ENCODE measurements around the gene LAMP1. TPM values are rescaled to one million over a fixed set of nuclear protein-coding genes. Genes with fewer than 3 reads are reported as not detected.

LAMP1 gene
- total RNA-seq, 1 experiment from 2014 or later, result 110 TPM

DNA sequence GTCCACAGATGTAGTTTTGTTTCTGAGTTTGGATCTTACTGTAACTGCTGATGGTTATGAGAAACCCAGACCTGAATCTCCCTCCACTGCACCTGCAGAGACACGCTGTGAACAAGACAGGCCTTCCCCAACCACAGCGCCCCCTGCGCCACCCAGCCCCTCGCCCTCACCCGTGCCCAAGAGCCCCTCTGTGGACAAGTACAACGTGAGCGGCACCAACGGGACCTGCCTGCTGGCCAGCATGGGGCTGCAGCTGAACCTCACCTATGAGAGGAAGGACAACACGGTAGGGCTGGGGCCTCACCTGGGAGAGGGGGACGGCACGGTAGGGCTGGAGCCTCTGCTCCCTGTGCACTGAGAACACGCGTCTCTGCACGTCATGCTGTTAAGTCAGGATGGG is 22.3 kb downstream of the LAMP1 start:
- DNase-seq (no peak), ATAC-seq (no peak)
- H3K4me3 ChIP-seq (ENCODE audit: low read length), result no peak overlapping the region
- no peaks in the 10 kb centered on the region for H3F3A ChIP-seq (ENCODE audit: low read length, unreplicated experiment)
- H3K4me1 ChIP-seq (ENCODE audit: insufficient read depth, low read length), result no peaks in the 10 kb centered on the region
- H3K9me2 ChIP-seq (replicated peaks; ENCODE audit: low read length), result no peaks in the 10 kb centered on the region
- POLR2A ChIA-PET (ENCODE audit: unreplicated experiment), result no interaction called here
- no peak overlapping the region for H2AFZ ChIP-seq (ENCODE audit: low read length)
- intact Hi-C loops (cut with micrococcal nuclease), result no loop called here
- BruUV-seq (replicated peaks), result no TSS peak
- no peak overlapping the region for H3K4me2 ChIP-seq (ENCODE audit: low read length)
- H3K36me3 ChIP-seq (ENCODE audit: low read depth, low read length), result peaks cover 6% of the 10 kb centered on the region; the same call in 1 of the 2 replicates
- H3K27ac ChIP-seq (ENCODE audit: low read length), result no peak overlapping the region
- no peak overlapping the region for H3K9ac ChIP-seq (ENCODE audit: low read length)
- no peaks in the 10 kb centered on the region for H3K9me3 ChIP-seq (ENCODE audit: low read length)
- no peaks in the 10 kb centered on the region; the same call in 1 of the 2 replicates for H3K79me2 ChIP-seq (ENCODE audit: low read length)
- H4K20me1 ChIP-seq (ENCODE audit: low read length), result no peaks in the 10 kb centered on the region
- CTCF ChIA-PET, result no interaction called here
- TF ChIP-seq EZH2 (IDR thresholded peaks at IDR 0.05; ENCODE audit: low read length, unreplicated experiment) (no peak), EZH2phosphoT487 (IDR thresholded peaks at IDR 0.05; ENCODE audit: borderline replicate concordance, low read length) (no peak)
- TF ChIP-seq, protein P1, sequence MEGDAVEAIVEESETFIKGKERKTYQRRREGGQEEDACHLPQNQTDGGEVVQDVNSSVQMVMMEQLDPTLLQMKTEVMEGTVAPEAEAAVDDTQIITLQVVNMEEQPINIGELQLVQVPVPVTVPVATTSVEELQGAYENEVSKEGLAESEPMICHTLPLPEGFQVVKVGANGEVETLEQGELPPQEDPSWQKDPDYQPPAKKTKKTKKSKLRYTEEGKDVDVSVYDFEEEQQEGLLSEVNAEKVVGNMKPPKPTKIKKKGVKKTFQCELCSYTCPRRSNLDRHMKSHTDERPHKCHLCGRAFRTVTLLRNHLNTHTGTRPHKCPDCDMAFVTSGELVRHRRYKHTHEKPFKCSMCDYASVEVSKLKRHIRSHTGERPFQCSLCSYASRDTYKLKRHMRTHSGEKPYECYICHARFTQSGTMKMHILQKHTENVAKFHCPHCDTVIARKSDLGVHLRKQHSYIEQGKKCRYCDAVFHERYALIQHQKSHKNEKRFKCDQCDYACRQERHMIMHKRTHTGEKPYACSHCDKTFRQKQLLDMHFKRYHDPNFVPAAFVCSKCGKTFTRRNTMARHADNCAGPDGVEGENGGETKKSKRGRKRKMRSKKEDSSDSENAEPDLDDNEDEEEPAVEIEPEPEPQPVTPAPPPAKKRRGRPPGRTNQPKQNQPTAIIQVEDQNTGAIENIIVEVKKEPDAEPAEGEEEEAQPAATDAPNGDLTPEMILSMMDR (conservative IDR thresholded peaks at IDR 0.05; ENCODE audit: low read depth, low read length), result no peak
- H3K27me3 ChIP-seq (ENCODE audit: low read length), result no peaks in the 10 kb centered on the region

DNA sequence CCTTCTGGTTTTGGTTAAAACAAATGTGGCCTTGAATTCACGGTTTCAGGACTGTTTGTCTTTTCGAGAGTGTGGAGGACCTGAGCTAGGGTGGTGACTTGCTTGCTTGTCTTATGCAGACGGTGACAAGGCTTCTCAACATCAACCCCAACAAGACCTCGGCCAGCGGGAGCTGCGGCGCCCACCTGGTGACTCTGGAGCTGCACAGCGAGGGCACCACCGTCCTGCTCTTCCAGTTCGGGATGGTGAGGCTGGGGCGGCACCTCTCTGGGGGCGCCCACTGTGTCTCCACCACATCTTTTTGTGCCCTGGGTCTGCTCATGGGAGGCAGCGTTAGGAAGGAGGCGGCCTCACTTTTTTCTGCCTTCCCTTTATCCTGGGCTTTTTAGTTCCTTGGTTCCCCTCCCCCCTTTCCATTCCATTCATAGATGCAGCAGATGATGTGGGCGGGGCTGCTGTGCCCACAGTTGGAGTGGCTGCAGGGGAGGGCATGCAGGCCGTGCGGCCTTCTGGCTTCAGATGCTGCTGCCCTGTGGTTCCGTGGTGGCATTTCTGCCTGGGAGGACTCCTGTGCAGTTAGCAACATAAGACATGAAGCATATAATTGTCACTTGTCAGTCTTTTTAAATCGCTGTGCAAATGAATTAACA is 23.3 kb downstream of the LAMP1 start:
- no peaks in the 10 kb centered on the region; the same call in 1 of the 2 replicates for H3K79me2 ChIP-seq (ENCODE audit: low read length)
- no peak overlapping the region for H3K9ac ChIP-seq (ENCODE audit: low read length)
- H3K27me3 ChIP-seq (ENCODE audit: low read length), result no peaks in the 10 kb centered on the region
- H3F3A ChIP-seq (ENCODE audit: low read length, unreplicated experiment), result no peaks in the 10 kb centered on the region
- peaks cover 6% of the 10 kb centered on the region; the same call in 1 of the 2 replicates for H3K36me3 ChIP-seq (ENCODE audit: low read depth, low read length)
- no peak overlapping the region for H3K4me2 ChIP-seq (ENCODE audit: low read length)
- H3K9me3 ChIP-seq (ENCODE audit: low read length), result no peaks in the 10 kb centered on the region
- POLR2A ChIA-PET (ENCODE audit: unreplicated experiment), result no interaction called here
- BruUV-seq (replicated peaks), result no TSS peak
- no peaks in the 10 kb centered on the region for H4K20me1 ChIP-seq (ENCODE audit: low read length)
- TF ChIP-seq EZH2phosphoT487 (IDR thresholded peaks at IDR 0.05; ENCODE audit: borderline replicate concordance, low read length), result no peak
- TF ChIP-seq, protein P1 (conservative IDR thresholded peaks at IDR 0.05; ENCODE audit: low read depth, low read length), result no peak
- no peak for TF ChIP-seq EZH2 (IDR thresholded peaks at IDR 0.05; ENCODE audit: low read length, unreplicated experiment)
- intact Hi-C loops (cut with micrococcal nuclease), result no loop called here
- no peak overlapping the region for H3K27ac ChIP-seq (ENCODE audit: low read length)
- no peak for DNase-seq
- no peaks in the 10 kb centered on the region for H3K9me2 ChIP-seq (replicated peaks; ENCODE audit: low read length)
- H3K4me1 ChIP-seq (ENCODE audit: insufficient read depth, low read length), result no peaks in the 10 kb centered on the region
- no peak overlapping the region for H3K4me3 ChIP-seq (ENCODE audit: low read length)
- no peak overlapping the region for H2AFZ ChIP-seq (ENCODE audit: low read length)
- CTCF ChIA-PET, result no interaction called here
- no peak for ATAC-seq

DNA sequence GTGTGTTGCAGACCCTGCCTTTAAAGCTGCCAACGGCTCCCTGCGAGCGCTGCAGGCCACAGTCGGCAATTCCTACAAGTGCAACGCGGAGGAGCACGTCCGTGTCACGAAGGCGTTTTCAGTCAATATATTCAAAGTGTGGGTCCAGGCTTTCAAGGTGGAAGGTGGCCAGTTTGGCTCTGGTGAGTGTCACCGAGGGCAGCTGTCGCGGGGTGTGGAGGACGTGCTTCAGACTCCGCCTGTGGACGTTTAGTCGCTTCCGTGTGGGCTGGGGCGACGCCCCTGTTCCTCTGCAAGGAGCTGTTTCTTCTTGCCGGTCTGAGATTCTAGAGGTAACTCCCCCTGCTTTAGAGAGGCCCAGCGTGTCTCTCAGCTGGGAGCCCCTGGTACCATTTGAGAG is 24.5 kb downstream of the LAMP1 start:
- TF ChIP-seq EZH2phosphoT487 (IDR thresholded peaks at IDR 0.05; ENCODE audit: borderline replicate concordance, low read length), result no peak
- no peak for TF ChIP-seq EZH2 (IDR thresholded peaks at IDR 0.05; ENCODE audit: low read length, unreplicated experiment)
- TF ChIP-seq, protein P1 (conservative IDR thresholded peaks at IDR 0.05; ENCODE audit: low read depth, low read length), result no peak
- H2AFZ ChIP-seq (ENCODE audit: low read length), result no peak overlapping the region
- H3K9me3 ChIP-seq (ENCODE audit: low read length), result no peaks in the 10 kb centered on the region
- no peak overlapping the region for H3K9ac ChIP-seq (ENCODE audit: low read length)
- intact Hi-C loops (cut with micrococcal nuclease), result no loop called here
- H3K4me1 ChIP-seq (ENCODE audit: insufficient read depth, low read length), result no peaks in the 10 kb centered on the region
- H3F3A ChIP-seq (ENCODE audit: low read length, unreplicated experiment), result no peaks in the 10 kb centered on the region
- no peaks in the 10 kb centered on the region for H3K27me3 ChIP-seq (ENCODE audit: low read length)
- H3K27ac ChIP-seq (ENCODE audit: low read length), result no peak overlapping the region
- ATAC-seq, result no peak
- ChIA-PET CTCF (no interaction called here), POLR2A (ENCODE audit: unreplicated experiment) (no interaction called here)
- no peaks in the 10 kb centered on the region for H3K9me2 ChIP-seq (replicated peaks; ENCODE audit: low read length)
- no peak overlapping the region for H3K4me2 ChIP-seq (ENCODE audit: low read length)
- peaks cover 6% of the 10 kb centered on the region; the same call in 1 of the 2 replicates for H3K36me3 ChIP-seq (ENCODE audit: low read depth, low read length)
- H4K20me1 ChIP-seq (ENCODE audit: low read length), result no peaks in the 10 kb centered on the region
- no peak overlapping the region for H3K4me3 ChIP-seq (ENCODE audit: low read length)
- no peak for DNase-seq
- BruUV-seq (replicated peaks), result no TSS peak
- no peaks in the 10 kb centered on the region for H3K79me2 ChIP-seq (ENCODE audit: low read length)

All from PC-3 (cell line).